ENCODE results near the gene PEDS1.
"Not testable (repeated sequence)": the region's sequence is repeated elsewhere in the genome, so short reads cannot be mapped to it uniquely, and the experiment has no call there.

The PEDS1 gene

GRCh38 chr20:50152394-50153152 lies 950 bp downstream of the PEDS1 start:
- no peak for DNase-seq

GRCh38 chr20:50151034-50151743 lies 2.3 kb downstream of the PEDS1 start:
- DNase-seq = no peak

GRCh38 chr20:50149481-50150254 lies 3.9 kb downstream of the PEDS1 start:
- no peak for DNase-seq

- DNase-seq = no peak
These were observed 6.5 kb downstream of the PEDS1 start for GRCh38 chr20:50146732-50147662.

GRCh38 chr20:50146214-50146613 lies 7.3 kb downstream of the PEDS1 start:
- DNase-seq = no peak

- no peak for DNase-seq
These were observed 8.0 kb downstream of the PEDS1 start for GRCh38 chr20:50145566-50145965.

GRCh38 chr20:50144362-50144761 lies 9.2 kb downstream of the PEDS1 start:
- DNase-seq = no peak

- DNase-seq = no peak
These were observed 10.7 kb downstream of the PEDS1 start for GRCh38 chr20:50142812-50143211.

- no peak for DNase-seq
These were observed 11.5 kb downstream of the PEDS1 start for GRCh38 chr20:50141811-50142561.

GRCh38 chr20:50141018-50141675 lies 12.4 kb downstream of the PEDS1 start:
- DNase-seq = no peak

GRCh38 chr20:50140339-50140859 lies 13.1 kb downstream of the PEDS1 start:
- DNase-seq = no peak

- DNase-seq = no peak
These were observed 14.8 kb downstream of the PEDS1 start for GRCh38 chr20:50138479-50139393.

- no peak for DNase-seq
These were observed 15.4 kb downstream of the PEDS1 start for GRCh38 chr20:50138120-50138478.

- not testable (repeated sequence) for DNase-seq
These were observed 15.8 kb downstream of the PEDS1 start for GRCh38 chr20:50137702-50138101.

- no peak for DNase-seq
These were observed 16.5 kb downstream of the PEDS1 start for GRCh38 chr20:50136822-50137599.

GRCh38 chr20:50135157-50135556 lies 18.4 kb downstream of the PEDS1 start:
- not testable (repeated sequence) for DNase-seq

- DNase-seq = no peak
These were observed 19.9 kb downstream of the PEDS1 start for GRCh38 chr20:50133474-50134217.

- no peak for DNase-seq
These were observed 20.5 kb downstream of the PEDS1 start for GRCh38 chr20:50133041-50133440.

Data from NCI-H1930 (cell line).